ENCODE measurements around the gene ZNF644.

- TF ChIP-seq EZH2 (IDR thresholded peaks at IDR 0.05; ENCODE audit: borderline replicate concordance, insufficient read depth, low read depth, low read length, poor library complexity, severe bottlenecking) (no peak), CTCF (IDR thresholded peaks at IDR 0.05) (no peak)
These were observed 27.4 kb downstream of the ZNF644 start for GRCh38 chr1:90994461-90994860.
